Measurements from ENCODE around the gene NCKAP5.
"Not testable (repeated sequence)": the region's sequence is repeated elsewhere in the genome, so short reads cannot be mapped to it uniquely, and the experiment has no call there.

The NCKAP5 gene

DNA sequence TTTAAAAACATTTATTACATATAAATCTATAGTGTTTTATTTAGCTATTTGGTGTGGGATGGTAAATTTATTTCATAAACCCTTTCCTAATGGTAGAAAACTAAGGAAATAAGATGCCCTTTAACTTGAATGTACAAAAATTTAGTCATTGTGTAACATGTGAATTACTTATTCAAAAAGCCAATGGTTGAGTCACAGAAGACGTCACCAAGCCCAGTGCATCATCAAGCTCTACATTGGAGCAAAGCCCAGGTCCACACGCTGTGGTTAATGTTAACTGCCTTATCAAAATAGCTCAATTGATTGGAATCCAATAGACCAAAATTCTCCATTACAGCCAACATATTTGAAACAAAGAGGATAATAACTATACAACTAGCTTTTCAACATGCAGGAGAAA, 752.7 kb downstream of the NCKAP5 start:
- TF ChIP-seq, protein P1, sequence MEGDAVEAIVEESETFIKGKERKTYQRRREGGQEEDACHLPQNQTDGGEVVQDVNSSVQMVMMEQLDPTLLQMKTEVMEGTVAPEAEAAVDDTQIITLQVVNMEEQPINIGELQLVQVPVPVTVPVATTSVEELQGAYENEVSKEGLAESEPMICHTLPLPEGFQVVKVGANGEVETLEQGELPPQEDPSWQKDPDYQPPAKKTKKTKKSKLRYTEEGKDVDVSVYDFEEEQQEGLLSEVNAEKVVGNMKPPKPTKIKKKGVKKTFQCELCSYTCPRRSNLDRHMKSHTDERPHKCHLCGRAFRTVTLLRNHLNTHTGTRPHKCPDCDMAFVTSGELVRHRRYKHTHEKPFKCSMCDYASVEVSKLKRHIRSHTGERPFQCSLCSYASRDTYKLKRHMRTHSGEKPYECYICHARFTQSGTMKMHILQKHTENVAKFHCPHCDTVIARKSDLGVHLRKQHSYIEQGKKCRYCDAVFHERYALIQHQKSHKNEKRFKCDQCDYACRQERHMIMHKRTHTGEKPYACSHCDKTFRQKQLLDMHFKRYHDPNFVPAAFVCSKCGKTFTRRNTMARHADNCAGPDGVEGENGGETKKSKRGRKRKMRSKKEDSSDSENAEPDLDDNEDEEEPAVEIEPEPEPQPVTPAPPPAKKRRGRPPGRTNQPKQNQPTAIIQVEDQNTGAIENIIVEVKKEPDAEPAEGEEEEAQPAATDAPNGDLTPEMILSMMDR (conservative IDR thresholded peaks at IDR 0.05; ENCODE audit: control insufficient read depth, insufficient read depth, low read depth, low read length), result no peak
- peak; percentile 41 for DNase-seq (ENCODE audit: low read depth)
- no peak overlapping the region for H3K4me3 ChIP-seq (ENCODE audit: control insufficient read depth, low read depth, low read length)

DNA sequence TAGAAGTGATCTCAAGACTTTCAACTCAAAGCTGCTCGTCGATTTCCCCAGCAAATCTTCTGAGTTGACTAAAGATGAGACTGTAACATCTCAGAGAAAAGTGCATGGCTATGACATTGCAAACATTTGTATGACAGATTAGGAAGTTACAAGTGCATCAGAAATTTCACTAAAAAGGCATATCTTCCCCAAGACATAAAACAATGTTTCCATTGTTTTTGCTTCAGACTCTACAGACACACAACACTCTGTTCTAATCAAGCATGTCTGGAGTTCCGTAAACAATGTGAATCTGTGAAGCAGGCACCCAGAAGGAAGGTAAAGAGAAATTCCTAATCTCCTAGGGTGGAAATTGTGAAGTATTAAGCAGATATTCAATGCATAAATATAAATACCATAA, 753.6 kb downstream of the NCKAP5 start:
- no peak for DNase-seq (ENCODE audit: low read depth)
- TF ChIP-seq, protein P1 (conservative IDR thresholded peaks at IDR 0.05; ENCODE audit: control insufficient read depth, insufficient read depth, low read depth, low read length), result no peak
- no peak overlapping the region for H3K4me3 ChIP-seq (ENCODE audit: control insufficient read depth, low read depth, low read length)

DNA sequence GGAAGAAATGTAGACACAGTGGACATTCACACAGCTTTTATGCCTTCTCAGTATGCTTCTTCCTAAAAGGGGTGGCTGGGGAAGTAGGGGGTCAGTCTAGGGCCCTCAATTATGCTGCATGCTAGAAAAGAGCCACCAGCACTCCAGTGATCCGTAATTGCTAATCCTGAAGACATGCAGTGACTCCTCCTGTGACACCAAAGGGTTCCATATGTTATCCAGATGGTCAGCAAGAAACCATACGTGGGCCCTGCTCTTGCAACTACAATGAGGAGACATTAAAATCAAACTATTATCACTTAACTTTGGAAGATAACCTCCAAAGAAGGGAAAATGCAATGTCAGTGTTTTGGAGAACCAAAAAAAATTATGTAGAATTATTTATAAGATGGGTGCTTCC, 754.8 kb downstream of the NCKAP5 start:
- DNase-seq (ENCODE audit: low read depth), result no peak
- TF ChIP-seq, protein P1 (conservative IDR thresholded peaks at IDR 0.05; ENCODE audit: control insufficient read depth, insufficient read depth, low read depth, low read length), result no peak
- no peak overlapping the region for H3K4me3 ChIP-seq (ENCODE audit: control insufficient read depth, low read depth, low read length)

DNA sequence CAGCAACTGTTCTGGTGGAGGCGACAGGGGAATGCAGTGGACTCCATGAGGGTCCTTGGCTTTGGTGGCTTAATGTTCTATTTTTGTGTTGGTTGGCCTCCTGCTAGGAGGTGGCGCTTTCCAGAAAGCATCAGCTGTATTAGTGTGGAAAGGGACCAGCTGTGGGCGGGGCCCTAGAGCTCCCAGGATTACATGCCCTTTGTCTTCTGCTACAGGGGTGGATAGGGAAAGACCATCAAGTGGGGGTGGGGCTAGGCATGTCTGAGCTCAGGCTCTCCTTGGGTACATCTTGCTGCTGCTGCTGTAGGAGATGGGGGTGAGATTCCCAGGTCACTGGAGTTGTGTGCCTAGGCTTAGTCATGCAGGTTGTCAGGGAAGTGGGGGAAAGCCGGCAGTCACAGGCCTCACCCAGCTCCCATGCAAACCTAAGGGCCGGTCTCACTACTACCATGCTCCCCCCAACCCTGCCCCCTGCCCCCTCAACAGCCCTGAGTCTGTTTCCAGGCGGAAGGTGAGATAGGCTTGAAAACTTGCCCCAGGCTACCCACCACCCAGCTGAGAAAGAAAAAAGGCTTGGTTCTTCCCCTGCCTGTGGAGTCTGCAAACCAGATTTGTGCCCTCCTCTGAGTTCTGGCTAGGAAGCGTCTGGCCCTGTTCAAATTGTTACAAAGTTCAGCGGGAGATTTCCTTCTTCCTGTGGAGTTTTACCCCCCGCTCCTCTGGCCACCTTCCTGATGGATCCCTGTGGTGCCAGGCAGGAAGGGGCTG, 756.9 kb downstream of the NCKAP5 start:
- DNase-seq (ENCODE audit: low read depth), result no peak
- no peak overlapping the region for H3K4me3 ChIP-seq (ENCODE audit: control insufficient read depth, low read depth, low read length)
- TF ChIP-seq, protein P1 (conservative IDR thresholded peaks at IDR 0.05; ENCODE audit: control insufficient read depth, insufficient read depth, low read depth, low read length), result no peak

DNA sequence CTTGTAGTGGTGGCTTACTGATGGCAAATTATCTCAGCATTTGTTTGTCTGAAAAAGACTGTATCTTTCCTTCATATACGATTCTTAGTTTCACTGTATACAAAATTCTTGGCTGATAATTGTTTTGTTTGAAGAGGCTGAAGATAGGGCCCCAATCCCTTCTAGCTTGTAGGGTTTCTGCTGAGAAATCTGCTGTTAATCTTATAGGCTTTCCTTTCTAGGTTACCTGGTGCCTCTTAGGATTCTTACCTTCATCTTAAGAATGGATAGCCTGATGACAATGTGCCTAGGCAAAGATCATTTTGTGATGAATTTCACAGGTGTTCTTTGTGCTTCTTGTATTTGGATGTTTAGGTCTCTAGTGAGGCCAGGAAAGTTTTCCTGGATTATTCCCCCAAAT, 758.3 kb downstream of the NCKAP5 start:
- H3K4me3 ChIP-seq (ENCODE audit: control insufficient read depth, low read depth, low read length); DNase-seq (ENCODE audit: low read depth): not testable (repeated sequence)

DNA sequence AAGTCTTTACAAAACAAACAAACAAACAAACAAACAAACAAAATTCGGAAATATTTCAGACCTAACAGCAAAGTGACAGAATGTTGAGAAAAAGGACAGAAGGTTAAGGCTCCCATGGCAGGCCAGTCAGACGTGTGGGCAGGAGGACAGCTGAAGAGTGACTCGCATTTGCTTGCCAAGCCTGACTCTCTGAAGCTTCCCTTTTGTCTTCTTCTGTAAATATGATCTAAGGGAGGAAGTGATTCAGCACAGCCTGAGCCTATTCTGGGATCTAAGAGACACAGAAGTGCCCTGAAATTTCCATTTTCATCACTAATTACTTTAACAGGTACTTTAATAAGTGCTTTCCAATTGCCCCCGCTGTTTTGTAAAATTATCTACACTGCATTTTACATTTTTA, 764.2 kb downstream of the NCKAP5 start:
- H3K4me3 ChIP-seq (ENCODE audit: control insufficient read depth, low read depth, low read length), result no peak overlapping the region
- peak; percentile 3 for DNase-seq (ENCODE audit: low read depth)
- TF ChIP-seq, protein P1 (conservative IDR thresholded peaks at IDR 0.05; ENCODE audit: control insufficient read depth, insufficient read depth, low read depth, low read length), result no peak

DNA sequence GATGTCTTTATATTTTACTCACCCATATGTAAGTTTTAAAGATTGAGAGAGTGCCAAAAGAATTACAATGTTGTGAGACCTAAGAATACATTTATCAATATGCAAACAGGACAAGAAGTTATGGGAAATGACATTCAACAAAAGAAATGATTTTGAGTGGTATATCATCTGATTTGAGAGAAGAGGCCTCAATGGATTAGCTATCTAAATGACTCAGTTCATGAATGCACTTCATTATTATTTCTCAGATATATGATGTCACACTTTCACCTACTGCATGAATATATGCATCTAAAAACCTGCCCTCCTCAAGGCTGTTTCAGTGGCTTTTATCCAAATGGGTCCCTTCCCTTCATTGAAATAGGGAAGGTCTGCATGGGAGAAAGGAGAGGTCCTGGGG, 769.9 kb downstream of the NCKAP5 start:
- no peak overlapping the region for H3K4me3 ChIP-seq (ENCODE audit: control insufficient read depth, low read depth, low read length)
- no peak for DNase-seq (ENCODE audit: low read depth)
- TF ChIP-seq, protein P1 (conservative IDR thresholded peaks at IDR 0.05; ENCODE audit: control insufficient read depth, insufficient read depth, low read depth, low read length), result no peak

Data from fibroblast of mammary gland (primary cell).